Stimulated activated CD8-positive, alpha-beta memory T cell treated with anti-CD3 and anti-CD28 coated beads, Interleukin-2, amount 100 ng/mL, for 48 hours (primary cell): ENCODE measurements around the gene RHOH.

Source experiments
- DNase-seq, 2 donors: peaks; one replicate each; pipeline ENCODE4 v3.0.0-alpha.2; 2020; ENCODE audit warnings: low read depth in 2 of 2

The RHOH gene

GRCh38 chr4:40295572-40295971, 98.7 kb downstream of the RHOH start:
- no peak for DNase-seq
